Activated T-helper 1 cell treated with anti-CD3 and anti-CD28 coated beads, Interleukin-2, amount 50 U/mL, for 16 hours (primary cell): ENCODE results near the gene BASP1.

ENCODE experiments used
- DNase-seq, 2 donors: peaks; one replicate each; pipeline ENCODE4 v3.0.0-alpha.2; 2020; ENCODE audit warnings: low read depth in 1 of 2, low spot score in 1 of 2

The BASP1 gene

GRCh38 chr5:17217493-17218352 lies at the start of gene BASP1:
Gene BASP1, plus strand, starts transcription at chr5:17217631. Its CDS starts 57,586 bp downstream, at chr5:17275217.
- no peak for DNase-seq

GRCh38 chr5:17169507-17169906 lies 47.9 kb upstream of the BASP1 start:
- DNase-seq = no peak

GRCh38 chr5:17172791-17173190 lies 44.6 kb upstream of the BASP1 start:
- DNase-seq = no peak

GRCh38 chr5:17174965-17175364 lies 42.5 kb upstream of the BASP1 start:
- DNase-seq = no peak

- DNase-seq = no peak
Measured at GRCh38 chr5:17177501-17178372, 39.7 kb upstream of the BASP1 start.

- no peak for DNase-seq
Measured at GRCh38 chr5:17178373-17178675, 39.1 kb upstream of the BASP1 start.

- no peak for DNase-seq
Measured at GRCh38 chr5:17180330-17180843, 37.0 kb upstream of the BASP1 start.

GRCh38 chr5:17180864-17181723 lies 36.3 kb upstream of the BASP1 start:
- DNase-seq = no peak

- DNase-seq = no peak
Measured at GRCh38 chr5:17182494-17182893, 34.9 kb upstream of the BASP1 start.

- DNase-seq = no peak
Measured at GRCh38 chr5:17182981-17183380, 34.5 kb upstream of the BASP1 start.

GRCh38 chr5:17183831-17184230 lies 33.6 kb upstream of the BASP1 start:
- DNase-seq = no peak

GRCh38 chr5:17184588-17184987 lies 32.8 kb upstream of the BASP1 start:
- no peak for DNase-seq

- DNase-seq = no peak
Measured at GRCh38 chr5:17185349-17185748, 32.1 kb upstream of the BASP1 start.

- no peak for DNase-seq
Measured at GRCh38 chr5:17185773-17186172, 31.7 kb upstream of the BASP1 start.

GRCh38 chr5:17186256-17186655 lies 31.2 kb upstream of the BASP1 start:
- DNase-seq = no peak

GRCh38 chr5:17187011-17187785 lies 30.2 kb upstream of the BASP1 start:
- no peak for DNase-seq

- DNase-seq = no peak
Measured at GRCh38 chr5:17187786-17188170, 29.7 kb upstream of the BASP1 start.

GRCh38 chr5:17189381-17190036 lies 27.9 kb upstream of the BASP1 start:
- DNase-seq = peak; percentile 8

GRCh38 chr5:17190242-17190778 lies 27.1 kb upstream of the BASP1 start:
- DNase-seq = no peak
